Measurements from ENCODE around the gene CDADC1.
"Not testable (repeated sequence)": the region's sequence is repeated elsewhere in the genome, so short reads cannot be mapped to it uniquely, and the experiment has no call there.

CDADC1 gene

GRCh38 chr13:49238621-49239020 is 9.1 kb upstream of the CDADC1 start:
- no peak for DNase-seq

DNA sequence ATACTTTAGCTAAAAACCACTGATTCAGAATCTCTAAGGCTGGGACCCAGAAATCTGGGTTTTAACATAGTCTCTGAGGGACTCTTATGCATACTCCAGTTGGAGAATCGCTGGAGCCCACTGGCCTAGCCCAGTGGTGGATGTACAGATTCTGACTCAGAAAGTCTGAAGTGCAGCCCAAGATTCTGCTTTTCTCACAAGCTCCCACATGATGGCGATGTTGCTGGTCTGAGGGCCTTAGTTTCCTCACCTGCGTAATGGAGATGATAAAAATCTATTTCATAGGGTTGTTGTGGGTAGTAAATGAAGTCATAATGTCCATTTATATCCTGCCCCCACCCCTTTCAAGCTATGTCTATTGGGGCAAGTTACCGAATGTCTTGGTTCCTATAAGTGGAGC is 7.7 kb upstream of the CDADC1 start:
- DNase-seq = peak; percentile 36

- DNase-seq = no peak
These were observed 6.4 kb upstream of the CDADC1 start for GRCh38 chr13:49241296-49241695.

GRCh38 chr13:49245101-49245500 is 2.6 kb upstream of the CDADC1 start:
- no peak for DNase-seq

GRCh38 chr13:49246850-49247642 is 679 bp upstream of the CDADC1 start:
- no peak for DNase-seq

GRCh38 chr13:49248622-49249002 is 887 bp downstream of the CDADC1 start:
- DNase-seq = no peak

DNA sequence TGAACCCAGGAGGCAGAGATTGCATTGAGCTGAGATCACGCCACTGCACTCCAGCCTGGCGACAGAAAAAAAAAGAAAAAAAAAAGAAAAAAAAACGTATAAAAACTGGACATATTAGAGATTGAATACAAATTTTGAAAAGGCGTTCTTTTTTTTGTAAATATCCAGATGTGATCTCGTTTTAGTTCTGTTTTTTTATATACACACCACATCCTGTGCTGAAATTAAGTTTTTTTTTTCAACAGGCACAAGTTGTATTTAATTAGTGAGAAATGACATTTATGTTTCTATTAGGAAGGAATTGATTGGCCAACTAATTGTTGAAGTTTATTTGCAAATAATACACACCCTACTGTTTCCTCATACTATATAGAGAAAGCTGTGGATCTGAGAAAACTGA is 3.6 kb downstream of the CDADC1 start:
- DNase-seq = no peak

DNA sequence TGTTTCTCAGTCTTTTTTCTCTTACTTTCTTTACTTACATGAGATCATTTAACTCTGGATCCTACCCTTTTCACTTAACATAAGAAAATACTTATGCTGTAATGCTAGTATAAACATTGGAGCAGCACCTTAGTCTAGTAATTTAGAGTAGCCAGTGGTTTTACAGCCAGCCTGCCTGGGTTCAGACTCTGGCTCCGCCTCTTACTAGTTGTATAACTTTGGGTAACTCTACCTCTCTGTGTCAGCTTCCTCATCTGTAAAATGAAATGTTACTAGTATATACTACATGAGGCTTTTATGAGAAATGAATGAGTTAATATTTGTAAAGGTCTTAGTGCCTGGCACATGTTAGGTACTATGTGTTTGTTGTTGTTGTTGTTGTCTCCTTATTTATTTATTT is 5.6 kb downstream of the CDADC1 start:
- no peak for DNase-seq

DNA sequence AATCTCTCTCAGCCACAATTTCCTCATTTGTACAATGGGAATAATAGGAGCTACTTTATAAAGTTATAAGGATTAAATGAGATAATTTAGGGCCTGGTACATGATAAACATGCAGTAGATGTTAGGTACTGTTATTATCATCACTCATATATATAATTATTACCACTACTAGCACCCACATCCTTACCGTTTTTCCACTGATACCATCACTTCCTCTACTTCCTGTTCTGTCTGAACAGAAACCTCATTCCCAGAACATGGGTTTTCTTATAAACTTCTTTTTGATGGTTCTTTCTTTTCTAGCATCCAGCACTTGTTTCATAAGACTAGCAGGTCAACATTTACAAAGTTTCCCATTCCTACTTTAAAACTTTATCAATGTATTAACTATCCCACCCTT is 6.3 kb downstream of the CDADC1 start:
- DNase-seq = no peak

DNA sequence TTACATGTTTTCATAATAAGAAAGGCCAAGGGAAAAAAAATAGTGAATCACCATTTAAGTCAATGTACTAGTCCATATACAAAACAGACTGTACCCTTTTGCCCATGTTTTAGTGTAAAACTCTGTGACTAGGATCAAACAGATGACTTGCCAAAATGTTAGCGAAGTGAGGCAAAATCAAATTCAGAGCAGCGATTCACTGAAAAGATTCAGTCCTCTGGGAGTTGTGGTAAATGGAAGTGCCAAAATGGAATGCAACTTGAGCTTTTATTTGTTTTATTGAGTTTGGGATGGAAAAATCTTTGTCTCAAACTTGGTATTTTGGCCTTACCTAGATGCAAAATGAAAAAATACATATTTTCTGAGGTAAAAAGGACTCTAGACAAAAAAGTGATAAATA is 9.1 kb downstream of the CDADC1 start:
- peak; percentile 76 for DNase-seq

- no peak for DNase-seq
These were observed 10.5 kb downstream of the CDADC1 start for GRCh38 chr13:49258089-49258796.

DNA sequence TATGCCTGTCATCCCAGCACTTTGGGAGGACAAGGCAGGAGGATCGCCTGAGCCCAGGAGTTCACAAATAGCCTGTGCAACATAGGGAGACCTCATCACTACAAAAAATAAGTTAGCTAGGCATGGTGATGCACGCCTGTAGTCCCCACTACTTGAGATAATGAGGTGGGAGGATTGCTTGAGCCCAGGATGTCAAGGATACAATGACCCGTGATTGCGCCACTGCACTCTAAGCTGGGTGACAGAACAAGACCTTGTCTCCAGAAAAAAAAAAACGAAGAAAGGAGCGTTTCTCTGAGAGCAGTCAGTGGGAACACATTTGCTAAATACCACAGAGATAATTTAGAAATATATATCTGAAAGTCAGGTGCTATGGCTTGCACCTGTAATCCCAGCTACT is 11.9 kb downstream of the CDADC1 start:
- no peak for DNase-seq

GRCh38 chr13:49262634-49263033 is 14.9 kb downstream of the CDADC1 start:
- DNase-seq = no peak

DNA sequence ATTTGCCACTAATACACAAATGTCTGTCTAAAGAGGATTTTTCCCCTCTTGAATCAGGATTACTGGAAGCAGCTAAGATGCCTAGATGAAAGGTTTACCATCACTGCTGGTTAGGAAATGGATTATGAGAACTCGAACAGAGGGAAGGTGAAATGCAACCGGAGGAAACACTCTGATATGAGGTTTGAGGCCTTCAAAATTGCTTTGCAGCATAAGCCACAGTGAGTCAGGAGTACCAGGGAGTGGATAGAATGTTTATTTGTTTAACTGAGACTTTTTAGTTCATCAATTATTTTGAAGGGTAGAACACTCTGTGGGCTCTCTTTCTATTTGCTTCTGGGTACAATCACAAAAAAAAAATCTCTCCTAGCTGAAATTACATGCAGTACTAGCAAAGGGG is 18.1 kb downstream of the CDADC1 start:
- peak; percentile 8 for DNase-seq

DNA sequence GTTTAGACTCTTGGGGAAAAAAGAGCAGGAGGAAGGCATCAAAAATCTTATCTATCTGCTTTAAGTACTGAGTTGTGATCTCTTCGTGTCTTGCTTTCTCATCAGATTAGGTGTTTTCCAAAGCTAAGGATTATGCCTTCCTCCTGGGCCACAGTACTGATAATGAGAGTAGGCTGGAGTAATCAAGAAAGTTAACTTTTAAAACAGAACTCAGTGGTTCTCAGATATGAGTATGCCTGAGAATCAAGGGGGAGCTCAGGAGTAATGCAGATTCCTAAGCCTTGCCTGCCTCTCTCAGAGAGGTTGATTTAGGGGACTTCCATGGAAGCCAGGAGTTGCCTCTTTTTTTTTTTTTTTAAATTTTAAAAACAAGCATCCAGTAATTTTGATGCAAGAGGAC is 23.5 kb downstream of the CDADC1 start:
- DNase-seq = no peak

- no peak for DNase-seq
These were observed 24.6 kb downstream of the CDADC1 start for GRCh38 chr13:49272296-49272695.

- no peak for DNase-seq
These were observed 30.5 kb downstream of the CDADC1 start for GRCh38 chr13:49278211-49278610.

DNA sequence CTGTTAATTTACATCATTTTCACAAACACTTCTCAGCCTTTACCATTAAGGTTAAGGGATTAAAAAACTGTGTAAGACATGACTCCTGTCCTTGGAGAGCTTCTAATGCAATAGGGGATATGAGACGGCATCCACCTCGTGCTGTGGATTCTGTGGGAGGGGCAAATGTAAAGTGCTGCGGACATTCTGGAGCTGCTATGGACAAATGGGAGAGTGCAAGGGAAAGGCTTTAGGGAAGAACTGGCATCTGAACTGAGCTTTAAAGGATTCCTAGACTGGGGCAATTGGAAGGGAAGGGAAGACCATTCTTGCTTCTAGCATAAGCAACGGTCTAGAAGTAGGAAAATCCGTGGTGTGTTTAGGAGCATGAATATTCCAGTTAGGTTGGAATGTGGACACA is 31.4 kb downstream of the CDADC1 start:
- DNase-seq = no peak

DNA sequence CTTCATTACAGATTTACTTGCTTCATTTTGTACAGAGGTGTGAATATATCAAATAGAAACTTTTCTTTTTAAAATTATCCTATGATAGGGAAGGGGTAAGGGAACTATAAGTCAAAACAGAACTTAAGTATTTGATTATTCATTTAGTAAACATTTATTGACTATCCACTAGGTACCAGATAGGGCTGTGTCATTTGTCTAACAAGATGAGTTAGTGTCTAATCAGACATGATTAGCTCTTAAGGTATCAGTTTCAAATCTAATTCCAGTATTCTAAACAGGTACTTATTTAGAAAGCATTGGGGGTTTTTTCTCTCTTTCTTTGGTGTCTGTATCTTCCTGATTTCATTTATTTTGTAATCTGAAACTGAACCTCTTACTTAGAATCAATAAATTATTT is 32.2 kb downstream of the CDADC1 start:
- DNase-seq = no peak

DNA sequence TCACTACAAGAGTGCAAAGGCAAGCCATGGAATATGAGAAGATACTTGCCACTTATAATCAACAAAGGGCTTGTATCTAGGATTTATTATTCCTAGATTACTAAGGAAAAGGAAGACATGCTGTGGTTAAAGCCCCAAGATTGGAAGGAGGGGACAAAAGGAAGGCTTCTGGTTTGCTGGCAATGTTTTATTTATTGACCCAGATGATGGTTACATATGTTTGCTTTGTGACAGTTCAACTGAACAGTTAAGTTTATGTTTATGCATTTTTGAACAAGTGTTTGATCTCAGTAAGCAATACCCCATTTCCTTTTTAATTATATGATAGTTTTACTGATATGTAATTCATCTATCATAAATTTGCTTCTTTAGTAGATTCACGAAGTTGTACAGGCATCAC is 40.3 kb downstream of the CDADC1 start:
- DNase-seq = no peak

DNA sequence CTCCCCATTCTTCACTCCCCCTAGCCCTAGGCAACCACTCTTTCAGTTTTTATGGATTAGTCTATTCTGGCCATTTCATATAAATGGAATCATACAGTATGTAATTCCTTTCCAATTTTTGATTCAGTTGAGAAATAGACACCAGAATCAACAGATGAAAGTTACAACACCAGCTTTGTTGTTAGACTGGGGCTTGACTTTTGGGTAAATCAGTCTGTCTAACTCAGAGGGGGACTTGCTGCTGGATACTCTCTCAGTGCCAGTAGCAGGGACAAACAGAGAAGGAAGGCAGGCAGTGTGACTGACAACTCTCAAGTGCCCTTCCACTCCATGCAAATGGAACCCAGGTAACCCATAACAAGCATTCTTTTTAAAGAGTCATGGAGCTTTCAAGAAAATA is 40.7 kb downstream of the CDADC1 start:
- DNase-seq = no peak

DNA sequence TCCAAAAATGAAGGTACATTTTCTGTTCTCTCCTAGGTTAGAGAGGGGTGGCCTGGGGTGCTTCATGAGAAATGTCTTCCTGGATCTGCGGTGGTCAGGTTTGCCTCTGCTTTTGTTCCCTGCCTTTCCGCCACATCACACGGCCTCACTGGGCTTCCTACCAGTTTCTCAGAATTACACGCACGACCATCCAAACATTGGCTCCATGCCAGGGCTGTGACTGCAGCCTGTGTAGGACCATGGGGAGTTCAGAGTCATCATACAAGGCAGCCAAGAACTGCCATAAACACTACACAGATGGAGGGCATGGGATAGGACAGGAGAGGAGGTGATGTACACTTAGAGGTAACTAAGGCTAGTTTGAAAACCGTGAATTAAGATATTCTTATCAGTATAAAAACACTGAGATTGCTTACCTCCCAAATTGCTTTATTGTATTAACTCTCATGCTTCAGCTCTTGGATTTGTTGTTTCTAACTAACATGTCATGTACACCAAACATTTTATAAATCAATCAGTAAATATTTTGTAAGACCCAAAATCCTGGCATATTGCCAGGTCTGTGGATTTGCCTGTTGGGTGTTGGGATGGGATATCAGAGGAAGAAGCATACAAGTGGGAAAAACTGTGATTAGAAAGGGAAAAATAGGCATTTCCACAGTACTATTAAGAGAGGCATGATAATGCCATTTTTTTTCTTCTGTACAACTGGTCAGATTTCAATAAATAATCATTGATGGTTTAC is 45.2 kb downstream of the CDADC1 start:
- DNase-seq = peak; percentile 63

- not testable (repeated sequence) for DNase-seq
These were observed 47.0 kb downstream of the CDADC1 start for GRCh38 chr13:49294723-49295122.

DNA sequence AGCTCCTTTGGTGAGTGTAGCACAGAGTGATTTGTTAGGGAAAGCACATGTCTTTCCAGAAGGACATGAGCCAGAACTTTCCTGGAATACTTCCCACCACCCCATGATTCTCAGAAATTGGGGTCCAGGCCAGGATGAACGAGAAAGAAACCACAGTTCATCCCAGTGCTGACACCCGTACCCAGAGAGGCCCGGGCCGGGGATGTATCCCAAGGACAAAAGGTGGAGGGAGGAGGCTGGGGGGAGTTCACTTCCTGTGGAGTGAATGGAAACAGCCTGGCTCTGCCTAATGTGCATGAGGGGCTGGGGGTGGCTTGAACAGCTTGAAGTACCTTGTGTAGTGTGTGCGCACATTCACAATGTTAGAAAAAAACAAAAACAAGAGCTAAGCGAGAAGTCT is 47.5 kb downstream of the CDADC1 start:
- DNase-seq = no peak
